IMR-90 (cell line): ENCODE results near the gene ALAS2. TPM values are rescaled to one million over a fixed set of nuclear protein-coding genes. Genes with fewer than 3 reads are reported as not detected.

Experiments used
- ATAC-seq: fragments of 200-7000 bp; cut with Tn5 transposase; 2 replicates; pipeline ENCODE4 v1.9.1; 2020; ENCODE audit warnings: low read depth, mild to moderate bottlenecking, moderate library complexity
- BruUV-seq: library from RNA; stranded (reverse); fragments of 400-500 nt; replicated peaks from 2 replicates; lab custom pipeline; 2021; lab: Mats Ljungman, UMichigan
- CTCF ChIA-PET: fragments of 300-600 bp; formaldehyde crosslinking; extraction: SDS; loops from one replicate; lab custom pipeline; 2021; ENCODE audit warnings: antibody characterized with exemption; lab: Yijun Ruan, JAX
- POLR2A ChIA-PET: fragments of 300-600 bp; sonication (Branson Sonifier 250); formaldehyde crosslinking; loops from one replicate; lab custom pipeline; 2022; ENCODE audit warnings: antibody characterized with exemption; ENCODE audit not compliant: unreplicated experiment; lab: Charles Lee
- DNase-seq: peaks from one replicate; pipeline ENCODE4 v3.0.0; 2013
- H2AFZ ChIP-seq: replicated peaks from 2 replicates; pipeline ENCODE3; 2013; ENCODE audit warnings: low read length, mild to moderate bottlenecking; ENCODE audit not compliant: poor library complexity
- H2AK5ac ChIP-seq: 2 replicates; pipeline ENCODE4 v1.6.1; 2013; ENCODE audit warnings: low read depth, low read length, inconsistent platforms
- H2AK9ac ChIP-seq: replicated peaks from 2 replicates; pipeline ENCODE3; 2013; ENCODE audit warnings: mild to moderate bottlenecking, low read depth, low read length, moderate library complexity; ENCODE audit not compliant: poor library complexity
- H2BK120ac ChIP-seq: 2 replicates; pipeline ENCODE4 v1.6.1; 2013; ENCODE audit warnings: low read depth, low read length, inconsistent platforms
- H2BK15ac ChIP-seq: 3 replicates; pipeline ENCODE4 v1.6.1; 2013; ENCODE audit warnings: low read depth, low read length, inconsistent platforms
- H2BK20ac ChIP-seq: 2 replicates; pipeline ENCODE4 v1.6.1; 2013; ENCODE audit warnings: low read depth, mild to moderate bottlenecking, inconsistent platforms, low read length, moderate library complexity
- H2BK5ac ChIP-seq: 2 replicates; pipeline ENCODE4 v1.6.1; 2013; ENCODE audit warnings: mild to moderate bottlenecking, low read depth, low read length, inconsistent platforms; ENCODE audit not compliant: poor library complexity, severe bottlenecking
- H3K14ac ChIP-seq: replicated peaks from 2 replicates; pipeline ENCODE4 v1.6.1; 2013; ENCODE audit warnings: low read depth, low read length, inconsistent platforms
- H3K18ac ChIP-seq: 2 replicates; pipeline ENCODE4 v1.6.1; 2013; ENCODE audit warnings: low read depth, low read length, control low read depth
- H3K23ac ChIP-seq: 2 replicates; pipeline ENCODE4 v1.6.1; 2013; ENCODE audit warnings: low read depth, low read length, inconsistent platforms
- H3K27ac ChIP-seq: 2 replicates; pipeline ENCODE4 v1.5.1; 2013; ENCODE audit warnings: mild to moderate bottlenecking, control low read depth, low read length; ENCODE audit not compliant: insufficient read depth
- H3K27me3 ChIP-seq: 2 replicates; pipeline ENCODE4 v1.6.1; 2013; ENCODE audit warnings: low read length; ENCODE audit not compliant: control insufficient read depth, insufficient read depth
- H3K36me3 ChIP-seq: 2 replicates; pipeline ENCODE4 v1.6.1; 2013; ENCODE audit warnings: low read length, mixed read lengths; ENCODE audit not compliant: control insufficient read depth, insufficient read depth
- H3K4ac ChIP-seq: 2 replicates; pipeline ENCODE4 v1.6.1; 2013; ENCODE audit warnings: low read depth, low read length, inconsistent platforms
- H3K4me1 ChIP-seq: 2 replicates; pipeline ENCODE4 v1.6.1; 2013; ENCODE audit warnings: low read length, mixed read lengths; ENCODE audit not compliant: control insufficient read depth, insufficient read depth
- H3K4me2 ChIP-seq: 2 replicates; pipeline ENCODE4 v1.6.1; 2013; ENCODE audit warnings: low read depth, mild to moderate bottlenecking, control low read depth, low read length, moderate library complexity
- H3K4me3 ChIP-seq: 2 replicates; pipeline ENCODE4 v1.5.1; 2013; ENCODE audit warnings: low read depth, mild to moderate bottlenecking, control low read depth, low read length, moderate library complexity; ENCODE audit not compliant: insufficient read depth
- H3K56ac ChIP-seq: 2 replicates; pipeline ENCODE4 v1.6.1; 2013; ENCODE audit warnings: low read length, inconsistent platforms; ENCODE audit not compliant: insufficient read depth; ENCODE audit errors: extremely low read depth
- H3K79me1 ChIP-seq, 2 experiments: 2 replicates each; pipeline ENCODE4 v1.6.1; 2013; ENCODE audit warnings: low read length in 2 of 2, inconsistent platforms in 1 of 2, low read depth in 1 of 2
- H3K9ac ChIP-seq: 2 replicates; pipeline ENCODE4 v1.6.1; 2013; ENCODE audit warnings: low read depth, low read length, control low read depth
- H3K9me1 ChIP-seq: 2 replicates; pipeline ENCODE4 v1.6.1; 2013; ENCODE audit warnings: low read length, inconsistent platforms; ENCODE audit not compliant: insufficient read depth
- H3K9me3 ChIP-seq: 2 replicates; pipeline ENCODE4 v1.6.1; 2013; ENCODE audit warnings: low read length; ENCODE audit not compliant: control insufficient read depth, insufficient read depth
- H4K20me1 ChIP-seq: 2 replicates; pipeline ENCODE4 v1.6.1; 2013; ENCODE audit warnings: low read length, inconsistent platforms; ENCODE audit not compliant: insufficient read depth
- H4K5ac ChIP-seq: 2 replicates; pipeline ENCODE4 v1.6.1; 2013; ENCODE audit warnings: mild to moderate bottlenecking, low read depth, low read length, control low read depth
- H4K8ac ChIP-seq, 2 experiments: 2 replicates each; pipeline ENCODE4 v1.6.1; 2013; ENCODE audit warnings: low read depth in 2 of 2, low read length in 2 of 2, control low read depth in 1 of 2, inconsistent platforms in 1 of 2
- H4K91ac ChIP-seq: 2 replicates; pipeline ENCODE4 v1.6.1; 2013; ENCODE audit warnings: low read depth, low read length, inconsistent platforms; ENCODE audit not compliant: insufficient read depth
- BHLHE40 ChIP-seq: fragments of 150-350 bp; IDR thresholded peaks from 2 replicates; pipeline ENCODE4 v1.6.1; 2016; ENCODE audit warnings: mild to moderate bottlenecking, low read depth, low read length
- CEBPB ChIP-seq: IDR thresholded peaks from 2 replicates; pipeline ENCODE4 v1.6.1; 2012; ENCODE audit warnings: low read depth, low read length, improper control_type of control experiment
- CHD1 ChIP-seq: IDR thresholded peaks from 2 replicates; pipeline ENCODE4 v1.6.1; 2012; ENCODE audit warnings: low read depth, low read length, improper control_type of control experiment
- FOS ChIP-seq: fragments of 150-350 bp; IDR thresholded peaks from 2 replicates; pipeline ENCODE4 v1.6.1; 2016; ENCODE audit warnings: low read depth, low read length
- MAFK ChIP-seq: IDR thresholded peaks from 2 replicates; pipeline ENCODE4 v1.6.1; 2012; ENCODE audit warnings: low read depth, low read length, improper control_type of control experiment
- MAZ ChIP-seq: IDR thresholded peaks from 2 replicates; pipeline ENCODE4 v1.6.1; 2012; ENCODE audit warnings: low read depth, mild to moderate bottlenecking, low read length, improper control_type of control experiment, moderate library complexity, borderline replicate concordance
- MXI1 ChIP-seq: IDR thresholded peaks from 2 replicates; pipeline ENCODE4 v1.6.1; 2012; ENCODE audit warnings: low read depth, mild to moderate bottlenecking, low read length, moderate library complexity, borderline replicate concordance
- NFE2L2 ChIP-seq: fragments of 150-350 bp; IDR thresholded peaks from 2 replicates; pipeline ENCODE4 v1.6.1; 2016; ENCODE audit warnings: low read depth, mild to moderate bottlenecking, low read length
- POLR2A ChIP-seq: IDR thresholded peaks from 2 replicates; pipeline ENCODE4 v1.6.1; 2012; ENCODE audit warnings: mild to moderate bottlenecking, low read depth, low read length
- RAD21 ChIP-seq: IDR thresholded peaks from 2 replicates; pipeline ENCODE4 v1.6.1; 2012; ENCODE audit warnings: low read length, improper control_type of control experiment
- RCOR1 ChIP-seq: IDR thresholded peaks from 2 replicates; pipeline ENCODE4 v1.6.1; 2012; ENCODE audit warnings: mild to moderate bottlenecking, low read length, improper control_type of control experiment; ENCODE audit not compliant: insufficient replicate concordance
- RFX5 ChIP-seq: IDR thresholded peaks from 2 replicates; pipeline ENCODE4 v1.8.0; 2012; ENCODE audit warnings: low read depth, mild to moderate bottlenecking, low read length, moderate library complexity
- SMC3 ChIP-seq: fragments of 150-350 bp; IDR thresholded peaks from 2 replicates; pipeline ENCODE4 v1.6.1; 2016; ENCODE audit warnings: low read depth, mild to moderate bottlenecking, antibody characterized with exemption, low read length, moderate library complexity
- WGBS, 2 experiments: methylation state at CpG; one replicate each; pipeline versions ENCODE4 v1.1.5 to v1.1.7; 2013; ENCODE audit warnings: missing lambda C conversion rate in 2 of 2; ENCODE audit not compliant: insufficient read length in 1 of 2; ENCODE audit errors: extremely low coverage in 2 of 2; 5-methylcytosine and 5-hydroxymethylcytosine counted together
- dilution Hi-C: fragments of 300-500 bp; cut with HindIII; formaldehyde crosslinking; loops from one replicate; pipeline ENCODE4 v1.14.3; 2018; ENCODE audit warnings: low sequenced_read_pairs; ENCODE audit not compliant: unreplicated experiment
- in situ Hi-C: fragments of 300-500 bp; cut with MboI; formaldehyde crosslinking; loops from 3 replicates; pipeline ENCODE4 v1.14.3; 2019; ENCODE audit warnings: low sequenced_read_pairs, inconsistent platforms, mixed read lengths
- intact Hi-C: fragments of 100-400 bp; cut with micrococcal nuclease; formaldehyde crosslinking; loops from 2 replicates; pipeline ENCODE4 v1.10.0; 2022
- polyA plus RNA-seq, 3 experiments: library from polyadenylated mRNA; depleted of rRNA; stranded (reverse); fragments of >200 nt; gene quantifications; 2 replicates each; pipeline ENCODE4 v1.2.3, GENCODE V29; 2012; ENCODE audit warnings: low replicate concordance in 1 of 3
- total RNA-seq: library from RNA; depleted of rRNA; stranded (reverse); fragments of >200 nt; gene quantifications from 2 replicates; pipeline ENCODE4 v1.2.3, GENCODE V29; 2012
- TF ChIP-seq, protein P1 (sequence below): conservative IDR thresholded peaks from 2 replicates; pipeline ENCODE4 v1.5.1; 2012; ENCODE audit warnings: mild to moderate bottlenecking, low read depth, low read length, improper control_type of control experiment
- TF ChIP-seq, protein P2 (sequence below): fragments of 150-350 bp; IDR thresholded peaks from 2 replicates; pipeline ENCODE4 v1.6.1; 2017; ENCODE audit warnings: mild to moderate bottlenecking, antibody characterized with exemption, low read length, low read depth
- TF ChIP-seq, protein P3 (sequence below): fragments of 150-350 bp; IDR thresholded peaks from 2 replicates; pipeline ENCODE4 v1.6.1; 2016; ENCODE audit warnings: low read depth, mild to moderate bottlenecking, low read length, moderate library complexity, borderline replicate concordance

Gene ALAS2
- total and polyA plus RNA-seq, 2 of the 4 experiments (the other 2 are of a cell fraction), result not detected

DNA sequence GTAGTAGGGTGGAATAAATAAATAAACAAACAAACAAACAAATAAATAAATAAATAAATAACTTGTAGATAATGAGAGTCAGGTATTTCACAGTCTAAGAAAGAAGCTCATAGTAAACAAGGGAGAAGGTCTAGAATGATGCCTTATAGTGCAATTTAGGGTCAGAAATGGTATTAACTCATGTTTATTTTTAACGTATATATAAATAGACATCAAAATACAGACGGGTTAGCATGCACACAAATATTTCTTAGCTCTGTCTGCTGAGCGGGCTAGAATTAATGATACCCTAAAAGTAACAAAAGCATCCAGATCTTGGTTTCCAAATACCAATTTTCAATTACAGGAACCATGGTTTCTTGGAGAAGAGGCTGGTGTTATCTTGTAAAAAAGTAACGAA lies 53.4 kb downstream of the ALAS2 start:
- no peak overlapping the region for H3K9ac ChIP-seq
- H4K5ac ChIP-seq, result no peak overlapping the region
- no peaks in the 10 kb centered on the region for H3K4me1 ChIP-seq
- ChIA-PET POLR2A (no interaction called here), CTCF (no interaction called here)
- H2BK15ac ChIP-seq, result no peak overlapping the region
- no peak overlapping the region for H2BK120ac ChIP-seq
- no peak overlapping the region for H3K23ac ChIP-seq
- no peaks in the 10 kb centered on the region for H3K9me1 ChIP-seq
- no peak overlapping the region for H2BK5ac ChIP-seq
- H3K27ac ChIP-seq, result no peak overlapping the region
- no peak overlapping the region for H3K56ac ChIP-seq
- no peak overlapping the region for H2AK5ac ChIP-seq
- H3K4me3 ChIP-seq, result no peak overlapping the region
- no peak overlapping the region for H2AK9ac ChIP-seq
- H4K20me1 ChIP-seq, result no peaks in the 10 kb centered on the region
- no peaks in the 10 kb centered on the region for H3K79me1 ChIP-seq
- in situ Hi-C loops, result no loop called here
- no peak overlapping the region for H2AFZ ChIP-seq
- no peak overlapping the region for H4K91ac ChIP-seq
- dilution Hi-C loops, result no loop called here
- H4K8ac ChIP-seq, result no peak overlapping the region
- no CpG with 5 or more reads among the region's 4 CpGs for WGBS, 2 experiments
- DNase-seq (no peak), ATAC-seq (no peak)
- no peaks in the 10 kb centered on the region for H3K9me3 ChIP-seq
- H3K36me3 ChIP-seq, result no peaks in the 10 kb centered on the region
- TF ChIP-seq, protein P1, sequence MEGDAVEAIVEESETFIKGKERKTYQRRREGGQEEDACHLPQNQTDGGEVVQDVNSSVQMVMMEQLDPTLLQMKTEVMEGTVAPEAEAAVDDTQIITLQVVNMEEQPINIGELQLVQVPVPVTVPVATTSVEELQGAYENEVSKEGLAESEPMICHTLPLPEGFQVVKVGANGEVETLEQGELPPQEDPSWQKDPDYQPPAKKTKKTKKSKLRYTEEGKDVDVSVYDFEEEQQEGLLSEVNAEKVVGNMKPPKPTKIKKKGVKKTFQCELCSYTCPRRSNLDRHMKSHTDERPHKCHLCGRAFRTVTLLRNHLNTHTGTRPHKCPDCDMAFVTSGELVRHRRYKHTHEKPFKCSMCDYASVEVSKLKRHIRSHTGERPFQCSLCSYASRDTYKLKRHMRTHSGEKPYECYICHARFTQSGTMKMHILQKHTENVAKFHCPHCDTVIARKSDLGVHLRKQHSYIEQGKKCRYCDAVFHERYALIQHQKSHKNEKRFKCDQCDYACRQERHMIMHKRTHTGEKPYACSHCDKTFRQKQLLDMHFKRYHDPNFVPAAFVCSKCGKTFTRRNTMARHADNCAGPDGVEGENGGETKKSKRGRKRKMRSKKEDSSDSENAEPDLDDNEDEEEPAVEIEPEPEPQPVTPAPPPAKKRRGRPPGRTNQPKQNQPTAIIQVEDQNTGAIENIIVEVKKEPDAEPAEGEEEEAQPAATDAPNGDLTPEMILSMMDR, result no peak
- TF ChIP-seq CHD1 (no peak), RFX5 (no peak), NFE2L2 (no peak), CEBPB (no peak), RAD21 (no peak), FOS (no peak), BHLHE40 (no peak), POLR2A (no peak), RCOR1 (no peak), MAFK (no peak), MXI1 (no peak), SMC3 (no peak), MAZ (no peak)
- TF ChIP-seq, protein P2, sequence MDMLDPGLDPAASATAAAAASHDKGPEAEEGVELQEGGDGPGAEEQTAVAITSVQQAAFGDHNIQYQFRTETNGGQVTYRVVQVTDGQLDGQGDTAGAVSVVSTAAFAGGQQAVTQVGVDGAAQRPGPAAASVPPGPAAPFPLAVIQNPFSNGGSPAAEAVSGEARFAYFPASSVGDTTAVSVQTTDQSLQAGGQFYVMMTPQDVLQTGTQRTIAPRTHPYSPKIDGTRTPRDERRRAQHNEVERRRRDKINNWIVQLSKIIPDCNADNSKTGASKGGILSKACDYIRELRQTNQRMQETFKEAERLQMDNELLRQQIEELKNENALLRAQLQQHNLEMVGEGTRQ, result no peak
- TF ChIP-seq, protein P3, sequence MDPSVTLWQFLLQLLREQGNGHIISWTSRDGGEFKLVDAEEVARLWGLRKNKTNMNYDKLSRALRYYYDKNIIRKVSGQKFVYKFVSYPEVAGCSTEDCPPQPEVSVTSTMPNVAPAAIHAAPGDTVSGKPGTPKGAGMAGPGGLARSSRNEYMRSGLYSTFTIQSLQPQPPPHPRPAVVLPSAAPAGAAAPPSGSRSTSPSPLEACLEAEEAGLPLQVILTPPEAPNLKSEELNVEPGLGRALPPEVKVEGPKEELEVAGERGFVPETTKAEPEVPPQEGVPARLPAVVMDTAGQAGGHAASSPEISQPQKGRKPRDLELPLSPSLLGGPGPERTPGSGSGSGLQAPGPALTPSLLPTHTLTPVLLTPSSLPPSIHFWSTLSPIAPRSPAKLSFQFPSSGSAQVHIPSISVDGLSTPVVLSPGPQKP, result no peak
- no peak overlapping the region for H3K4me2 ChIP-seq
- intact Hi-C loops, result no loop called here
- H3K18ac ChIP-seq, result no peak overlapping the region
- no peak overlapping the region for H3K4ac ChIP-seq
- H2BK20ac ChIP-seq, result no peak overlapping the region
- BruUV-seq, result no TSS peak
- peaks cover 2% of the 10 kb centered on the region; the same call in 1 of the 2 replicates for H3K27me3 ChIP-seq
- no peak overlapping the region for H3K14ac ChIP-seq
